GM19099 (cell line): ENCODE data around the gene FMN1.

Experiments
- POLR2A ChIP-seq: IDR thresholded peaks from 3 replicates; pipeline ENCODE4 v1.6.1; 2011; ENCODE audit warnings: low read depth; ENCODE audit not compliant: insufficient read length; ENCODE audit errors: extremely low read depth

Gene FMN1

GRCh38 chr15:32852771-32853170 is 341.7 kb downstream of the FMN1 start:
- no peak for TF ChIP-seq POLR2A

- no peak for TF ChIP-seq POLR2A
Measured at GRCh38 chr15:32852017-32852416, 342.5 kb downstream of the FMN1 start.

GRCh38 chr15:32851572-32851971 is 342.9 kb downstream of the FMN1 start:
- TF ChIP-seq POLR2A: no peak

- TF ChIP-seq POLR2A: no peak
Measured at GRCh38 chr15:32849769-32850668, 344.5 kb downstream of the FMN1 start.

- TF ChIP-seq POLR2A: no peak
Measured at GRCh38 chr15:32844118-32844711, 350.3 kb downstream of the FMN1 start.

DNA sequence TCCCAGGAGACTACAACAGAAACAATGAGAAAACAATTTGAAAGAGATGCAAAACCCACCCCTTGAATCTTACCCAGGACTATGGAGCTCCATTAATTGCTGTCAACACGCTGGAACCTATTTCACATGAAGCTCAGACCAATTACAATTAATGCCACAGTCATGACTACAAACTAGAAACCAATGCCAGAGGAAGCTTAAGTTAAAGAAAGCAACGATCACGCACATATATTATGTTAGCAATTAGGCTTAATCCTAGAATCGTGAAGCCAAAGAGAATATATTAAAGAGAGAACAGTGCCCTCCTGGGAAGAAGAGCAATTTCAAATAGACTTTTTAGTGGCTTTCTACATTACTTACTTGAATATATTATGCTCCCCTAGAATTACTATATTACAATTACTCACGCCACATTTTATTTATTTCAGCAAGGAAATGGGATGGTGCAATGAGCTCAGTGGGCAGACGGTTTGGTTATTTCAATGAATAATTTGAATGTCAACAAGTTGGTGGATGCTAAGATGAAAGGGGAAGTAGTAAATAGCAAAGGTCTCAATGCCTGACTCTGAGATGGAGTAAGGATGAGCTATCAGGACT is 351.2 kb downstream of the FMN1 start:
- no peak for TF ChIP-seq POLR2A

DNA sequence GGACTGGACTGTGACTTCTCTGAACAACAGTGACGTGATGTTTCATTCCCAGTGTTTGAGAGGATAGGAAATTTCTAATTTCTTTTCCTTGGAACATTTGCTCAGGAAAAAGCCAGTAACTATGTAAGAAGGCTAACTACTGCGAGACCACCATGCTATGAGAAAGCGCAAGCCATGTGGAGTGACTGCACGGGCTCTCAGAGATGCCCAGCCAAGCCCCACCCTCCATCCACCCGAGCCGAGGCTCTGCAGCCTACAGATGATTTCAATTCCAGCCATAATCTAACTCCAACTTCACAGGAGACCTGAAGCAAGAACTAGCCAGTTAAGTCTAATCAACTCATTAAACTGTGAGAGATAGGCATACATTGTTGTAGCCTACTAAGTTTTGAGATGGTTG is 352.4 kb downstream of the FMN1 start:
- TF ChIP-seq POLR2A: no peak

GRCh38 chr15:32840507-32841245 is 353.8 kb downstream of the FMN1 start:
- no peak for TF ChIP-seq POLR2A

DNA sequence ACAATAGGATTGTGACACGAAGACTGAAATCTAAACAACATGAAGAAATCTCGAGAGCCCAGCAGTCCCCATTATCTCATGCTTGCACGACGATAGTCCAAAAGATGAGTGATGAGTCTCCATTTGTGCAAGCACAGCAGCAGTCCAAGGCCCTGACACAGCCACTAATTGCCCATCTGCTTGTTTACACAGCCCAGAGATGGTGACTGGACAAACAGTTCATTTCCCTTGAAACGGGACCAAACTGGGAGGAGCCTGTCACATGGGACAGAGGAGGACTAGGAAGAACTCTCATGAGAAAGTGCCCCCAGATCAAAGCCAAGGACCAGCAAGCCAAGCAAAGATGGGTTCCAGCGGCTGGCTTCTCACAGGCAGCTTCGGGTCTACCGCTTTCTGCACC is 355.7 kb downstream of the FMN1 start:
- TF ChIP-seq POLR2A: no peak

DNA sequence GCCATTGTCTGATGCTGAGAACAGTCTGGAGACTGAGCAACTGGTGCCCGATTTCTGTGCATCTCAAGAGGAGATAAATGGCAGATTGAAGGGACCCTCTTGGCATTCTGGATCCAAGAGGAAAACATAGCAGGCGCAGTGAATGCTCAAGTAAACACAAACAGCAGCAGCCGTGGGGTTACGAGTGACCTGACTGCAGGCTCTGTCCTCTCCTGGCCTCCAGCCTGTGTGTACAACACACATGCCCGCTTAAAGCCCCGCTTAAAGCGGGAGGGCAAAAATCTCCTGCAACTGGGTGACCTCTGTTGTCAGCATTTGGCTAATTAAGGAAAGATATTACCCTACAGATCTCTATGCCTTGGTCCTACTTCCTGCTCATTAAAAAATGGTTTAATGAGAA is 356.2 kb downstream of the FMN1 start:
- TF ChIP-seq POLR2A: no peak

DNA sequence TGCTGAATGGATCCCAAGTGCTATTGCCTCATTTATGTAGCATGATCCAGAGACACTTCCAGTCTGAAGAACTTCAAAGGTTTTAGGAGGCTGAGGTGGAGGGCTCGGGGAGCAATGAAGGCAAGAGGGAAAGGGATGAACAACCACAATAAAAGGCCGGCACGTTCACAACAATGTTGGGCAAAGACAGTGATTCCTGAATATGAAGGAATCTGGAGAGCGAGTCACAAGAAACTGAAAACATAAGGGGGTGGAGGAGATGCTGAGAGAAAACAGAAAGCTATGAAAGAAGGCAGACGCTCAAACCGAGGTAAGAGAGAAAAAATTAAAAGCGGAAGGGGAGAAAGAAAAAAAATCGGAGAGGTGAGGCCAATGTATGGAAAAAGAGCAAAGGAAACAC is 356.6 kb downstream of the FMN1 start:
- no peak for TF ChIP-seq POLR2A

GRCh38 chr15:32834156-32834555 is 360.4 kb downstream of the FMN1 start:
- no peak for TF ChIP-seq POLR2A

DNA sequence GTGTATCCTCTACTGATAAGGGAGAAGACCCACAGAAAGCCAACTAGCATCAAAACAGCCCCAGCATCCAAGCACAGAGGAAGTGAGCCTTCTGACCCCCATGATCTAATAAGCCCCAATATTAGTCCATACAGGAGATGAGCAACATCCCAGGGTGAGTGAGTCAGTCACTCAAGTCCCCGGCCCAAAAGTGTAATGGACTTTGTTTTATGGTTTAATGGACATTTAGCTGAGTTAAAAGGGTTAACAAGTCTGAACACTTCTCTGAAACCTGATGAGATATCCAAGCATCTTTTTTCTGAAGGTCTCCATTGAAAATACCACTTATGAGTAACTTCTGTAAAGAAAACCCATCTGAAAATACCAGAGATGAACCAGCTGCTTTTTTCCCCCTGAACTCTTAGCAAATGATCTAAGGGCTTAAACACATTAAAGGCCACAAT is 361.1 kb downstream of the FMN1 start:
- TF ChIP-seq POLR2A: no peak

GRCh38 chr15:32831485-32831884 is 363.0 kb downstream of the FMN1 start:
- no peak for TF ChIP-seq POLR2A

DNA sequence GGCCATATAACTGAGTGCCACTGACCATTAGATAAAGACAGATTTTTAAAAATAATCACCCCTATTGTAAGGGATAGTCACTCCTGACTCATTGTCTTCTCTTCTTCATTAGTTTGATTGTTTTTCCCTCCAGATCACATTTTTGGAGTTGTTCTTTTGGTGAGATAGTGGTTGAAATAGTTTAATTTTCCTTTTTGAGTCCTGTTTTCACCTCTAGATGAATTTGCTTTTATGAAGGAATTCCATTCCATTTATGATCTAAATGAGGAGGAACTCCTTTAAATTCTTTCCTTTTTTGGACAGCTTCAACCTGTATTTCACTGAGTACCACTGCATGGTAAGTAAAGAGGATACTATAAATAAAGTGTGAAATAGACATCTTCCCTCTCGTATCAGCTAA is 364.3 kb downstream of the FMN1 start:
- no peak for TF ChIP-seq POLR2A
